BE2C (cell line): ENCODE data around the gene ZNF783.
A peak's percentile ranks its signal among the peaks of the same experiment; 100 is the strongest.
"Not testable (repeated sequence)": the region's sequence is repeated elsewhere in the genome, so short reads cannot be mapped to it uniquely, and the experiment has no call there.

Experiments
- DNase-seq: peaks from one replicate; pipeline ENCODE4 v3.0.0-alpha.2; 2020
- H3K27me3 ChIP-seq: fragments of 250-450 bp; sonication (Bioruptor Pico); 2 replicates; pipeline ENCODE4 v1.5.1; 2020; ENCODE audit warnings: mild to moderate bottlenecking
- H3K36me3 ChIP-seq: fragments of 250-450 bp; sonication (Bioruptor Pico); 2 replicates; pipeline ENCODE4 v1.5.1; 2020; ENCODE audit warnings: mild to moderate bottlenecking
- H3K4me1 ChIP-seq: fragments of 250-450 bp; sonication (Bioruptor Pico); 2 replicates; pipeline ENCODE4 v1.5.1; 2020
- H3K4me3 ChIP-seq: 2 replicates; pipeline ENCODE4 v1.5.1; 2011; ENCODE audit warnings: low read depth, low read length
- H3K9me3 ChIP-seq: fragments of 250-450 bp; sonication (Bioruptor Pico); 2 replicates; pipeline ENCODE4 v1.5.1; 2020
- TF ChIP-seq, protein P1 (sequence below): IDR thresholded peaks from 2 replicates; pipeline ENCODE4 v1.5.1; 2012; ENCODE audit warnings: mild to moderate bottlenecking, low read depth, low read length

The ZNF783 gene

GRCh38 chr7:149255174-149255573 is 6.8 kb upstream of the ZNF783 start:
- no peak for DNase-seq
- Histone ChIP-seq H3K36me3 (peaks cover 39% of the 10 kb centered on the region), H3K4me1 (no peaks in the 10 kb centered on the region), H3K4me3 (no peak overlapping the region), H3K9me3 (no peaks in the 10 kb centered on the region), H3K27me3 (no peaks in the 10 kb centered on the region)
- TF ChIP-seq, protein P1, sequence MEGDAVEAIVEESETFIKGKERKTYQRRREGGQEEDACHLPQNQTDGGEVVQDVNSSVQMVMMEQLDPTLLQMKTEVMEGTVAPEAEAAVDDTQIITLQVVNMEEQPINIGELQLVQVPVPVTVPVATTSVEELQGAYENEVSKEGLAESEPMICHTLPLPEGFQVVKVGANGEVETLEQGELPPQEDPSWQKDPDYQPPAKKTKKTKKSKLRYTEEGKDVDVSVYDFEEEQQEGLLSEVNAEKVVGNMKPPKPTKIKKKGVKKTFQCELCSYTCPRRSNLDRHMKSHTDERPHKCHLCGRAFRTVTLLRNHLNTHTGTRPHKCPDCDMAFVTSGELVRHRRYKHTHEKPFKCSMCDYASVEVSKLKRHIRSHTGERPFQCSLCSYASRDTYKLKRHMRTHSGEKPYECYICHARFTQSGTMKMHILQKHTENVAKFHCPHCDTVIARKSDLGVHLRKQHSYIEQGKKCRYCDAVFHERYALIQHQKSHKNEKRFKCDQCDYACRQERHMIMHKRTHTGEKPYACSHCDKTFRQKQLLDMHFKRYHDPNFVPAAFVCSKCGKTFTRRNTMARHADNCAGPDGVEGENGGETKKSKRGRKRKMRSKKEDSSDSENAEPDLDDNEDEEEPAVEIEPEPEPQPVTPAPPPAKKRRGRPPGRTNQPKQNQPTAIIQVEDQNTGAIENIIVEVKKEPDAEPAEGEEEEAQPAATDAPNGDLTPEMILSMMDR = no peak

DNA sequence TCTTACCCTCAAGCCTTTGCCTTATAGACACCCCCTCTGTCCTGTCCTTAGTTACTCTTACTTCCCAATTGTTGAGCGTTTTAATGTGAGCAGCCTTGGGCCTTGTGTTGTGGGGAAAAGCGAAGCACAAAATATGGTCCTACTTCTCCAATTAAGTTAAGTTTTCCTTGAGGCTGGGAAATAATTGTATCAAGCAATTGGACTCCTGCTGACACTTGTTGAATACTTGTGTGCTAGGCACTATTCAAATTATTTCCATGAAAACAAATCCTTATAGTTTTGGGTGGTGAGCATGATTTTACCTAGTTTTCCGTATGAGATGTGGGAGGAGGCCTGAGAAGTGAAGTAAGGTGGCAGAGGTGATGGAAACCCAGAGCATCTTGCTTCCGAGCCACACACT is 5.4 kb upstream of the ZNF783 start:
- Histone ChIP-seq H3K4me1 (no peaks in the 10 kb centered on the region), H3K36me3 (peaks cover 34% of the 10 kb centered on the region), H3K4me3 (no peak overlapping the region), H3K27me3 (no peaks in the 10 kb centered on the region), H3K9me3 (no peaks in the 10 kb centered on the region)
- no peak for DNase-seq
- TF ChIP-seq, protein P1 = no peak

- Histone ChIP-seq H3K27me3 (no peaks in the 10 kb centered on the region; the same call in 1 of the 2 replicates), H3K36me3 (peaks cover 31% of the 10 kb centered on the region), H3K4me3 (no peak overlapping the region), H3K4me1 (no peaks in the 10 kb centered on the region), H3K9me3 (no peaks in the 10 kb centered on the region; the same call in 1 of the 2 replicates)
- no peak for DNase-seq
- TF ChIP-seq, protein P1 = no peak
Measured at GRCh38 chr7:149257146-149257545, 4.8 kb upstream of the ZNF783 start.

GRCh38 chr7:149261316-149261828 is 624 bp upstream of the ZNF783 start:
- Histone ChIP-seq H3K27me3 (no peaks in the 10 kb centered on the region; the same call in 1 of the 2 replicates), H3K36me3 (no peaks in the 10 kb centered on the region), H3K4me1 (no peaks in the 10 kb centered on the region), H3K9me3 (peaks cover 2% of the 10 kb centered on the region; the same call in 1 of the 2 replicates), H3K4me3 (peak overlapping the region; percentile 56)
- no peak for DNase-seq
- TF ChIP-seq, protein P1 = no peak

GRCh38 chr7:149266451-149266850 is 4.5 kb downstream of the ZNF783 start:
- H3K27me3 ChIP-seq = no peaks in the 10 kb centered on the region; the same call in 1 of the 2 replicates
- no peak overlapping the region for H3K4me3 ChIP-seq
- TF ChIP-seq, protein P1 = no peak
- DNase-seq = no peak
- peaks cover 18% of the 10 kb centered on the region for H3K36me3 ChIP-seq
- no peaks in the 10 kb centered on the region for H3K4me1 ChIP-seq
- peaks cover 2% of the 10 kb centered on the region; the same call in 1 of the 2 replicates for H3K9me3 ChIP-seq

DNA sequence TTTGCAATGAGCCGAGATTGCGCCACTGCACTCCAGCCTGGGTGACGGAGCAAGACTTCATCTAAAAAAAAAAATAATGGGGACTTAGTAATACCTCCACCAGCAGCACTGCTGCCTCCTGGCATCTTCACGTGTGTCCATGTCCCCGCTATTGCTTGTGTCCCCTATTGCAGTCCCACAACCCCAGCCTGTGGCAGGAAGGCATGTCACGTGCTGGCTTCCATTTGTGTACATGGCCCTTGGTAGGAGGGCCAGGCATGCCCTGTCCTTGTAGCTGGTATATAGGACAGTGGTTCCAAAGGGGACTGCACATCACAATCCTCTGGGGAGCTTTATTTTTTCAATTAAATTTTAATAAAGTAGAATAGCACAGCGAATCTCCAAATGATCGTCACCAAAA is 5.7 kb downstream of the ZNF783 start:
- no peak overlapping the region for H3K4me3 ChIP-seq
- no peak for DNase-seq
- H3K4me1 ChIP-seq = no peaks in the 10 kb centered on the region
- TF ChIP-seq, protein P1 = no peak
- H3K9me3 ChIP-seq = no peaks in the 10 kb centered on the region
- no peaks in the 10 kb centered on the region for H3K27me3 ChIP-seq
- peaks cover 18% of the 10 kb centered on the region for H3K36me3 ChIP-seq

DNA sequence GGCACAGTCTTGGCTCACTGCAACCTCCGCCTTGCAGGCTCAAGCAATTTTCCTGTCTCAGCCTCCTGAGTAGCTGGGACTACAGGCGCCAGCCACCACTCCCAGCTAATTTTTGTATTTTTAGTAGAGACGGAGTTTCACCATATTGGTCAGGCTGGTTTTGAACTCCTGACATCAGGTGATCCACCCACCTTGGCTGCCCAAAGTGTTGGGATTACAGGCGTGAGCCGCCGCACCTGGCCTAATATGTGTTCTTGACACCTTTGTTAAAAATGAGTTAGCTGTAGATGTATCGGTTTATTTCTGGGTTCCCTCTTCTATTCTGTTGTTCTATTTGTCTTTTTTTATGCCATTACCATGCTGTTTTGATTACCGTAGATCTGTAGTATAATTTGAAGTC is 12.4 kb downstream of the ZNF783 start:
- H3K4me3 ChIP-seq, H3K4me1 ChIP-seq, DNase-seq, H3K9me3 ChIP-seq, H3K27me3 ChIP-seq: not testable (repeated sequence)
- H3K36me3 ChIP-seq = peaks cover 12% of the 10 kb centered on the region
